Left lung (tissue), 10 donors: ENCODE measurements around the gene PAPSS1. TPM values are rescaled to one million over a fixed set of nuclear protein-coding genes. Genes with fewer than 3 reads are reported as not detected.

Experiments
- ATAC-seq: fragments of 200-7000 bp; cut with Tn5 transposase; one replicate; pipeline ENCODE4 v1.9.1; 2020; ENCODE audit warnings: moderate library complexity
- DNase-seq, 4 donors: peaks; one replicate each; pipeline ENCODE4 v3.0.0-alpha.2; 2013 to 2020
- H3K27ac ChIP-seq, 2 donors: fragments of 200-600 bp; sonication (generic) in 1 of 2; one replicate each; pipeline versions ENCODE4 v1.5.0 to v1.8.0; 2020 to 2021
- H3K27me3 ChIP-seq, 2 donors: fragments of 200-600 bp; sonication (generic) in 1 of 2; one replicate each; pipeline versions ENCODE4 v1.5.0 to v1.8.0; 2020 to 2021
- H3K36me3 ChIP-seq, 2 donors: fragments of 200-600 bp; sonication (generic) in 1 of 2; one replicate each; pipeline versions ENCODE4 v1.5.0 to v1.8.0; 2020 to 2021
- H3K4me1 ChIP-seq, 2 donors: fragments of 200-600 bp; one replicate each; pipeline ENCODE4 v1.8.0; 2021
- H3K4me3 ChIP-seq, 2 donors: fragments of 200-600 bp; sonication (generic) in 1 of 2; one replicate each; pipeline versions ENCODE4 v1.5.0 to v1.8.0; 2020 to 2021; ENCODE audit warnings: mild to moderate bottlenecking in 1 of 2
- H3K9me3 ChIP-seq, 2 donors: fragments of 200-600 bp; sonication (generic) in 1 of 2; one replicate each; pipeline versions ENCODE4 v1.5.0 to v1.8.0; 2020 to 2021
- intact Hi-C, 2 donors: fragments of 100-400 bp; cut with DNase I; formaldehyde crosslinking; loops; one replicate each; pipeline versions ENCODE4 v1.11.2 to v1.14.2; 2022
- polyA plus RNA-seq, 6 donors: library from polyadenylated mRNA; unstranded; fragments of 120-200 nt; gene quantifications; one replicate each; pipeline ENCODE4 v1.2.1, GENCODE V29; 2013; ENCODE audit not compliant: insufficient read length in 6 of 6
- total RNA-seq, 2 donors: library from RNA; stranded (reverse); fragmentation: NEBNext Ultra II Directional; extraction: Animal tissue kit (Norgen Biotek cat#: 25700); gene quantifications; one replicate each; pipeline ENCODE4 v1.2.1, GENCODE V29; 2021
- TF ChIP-seq, protein P1 (sequence below), 2 donors: fragments of 200-600 bp; sonication (generic) in 1 of 2; IDR thresholded peaks; one replicate each; pipeline versions ENCODE4 v1.5.0 to v1.8.0; 2021; ENCODE audit warnings: antibody characterized with exemption in 2 of 2
- donor health status: DM: no; HTN: yes; CAD: no.
- donor health status: DM: no; HTN: no; CAD: no.

PAPSS1 gene
- total and polyA plus RNA-seq, 8 donors = 57.5 to 85.3 (median 70.6) TPM

DNA sequence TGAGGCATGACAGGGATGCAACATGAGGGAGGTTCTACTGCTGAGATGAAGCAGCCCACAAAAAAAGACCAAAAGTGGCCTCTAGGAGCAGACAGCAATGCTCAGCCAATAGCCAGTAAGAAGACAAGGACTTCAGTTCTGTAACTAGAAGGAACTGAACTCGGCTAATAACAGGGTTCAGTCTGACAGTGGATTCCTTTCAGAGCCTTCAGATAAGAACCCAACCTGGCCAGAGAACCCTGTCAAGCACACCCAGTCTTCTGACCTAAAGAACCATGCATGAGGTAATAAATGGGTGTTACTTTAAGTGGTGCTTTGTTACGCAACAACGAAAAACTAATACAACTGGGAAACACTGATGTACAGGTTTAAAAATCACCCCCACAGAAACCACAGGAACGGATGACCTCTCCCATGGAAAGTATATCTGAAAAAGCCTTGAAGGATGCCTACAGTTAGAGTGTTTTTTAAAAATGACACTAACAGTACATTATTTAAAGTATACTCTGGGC is 94.6 kb downstream of the PAPSS1 start:
- intact Hi-C loops = no loop called here
- H3K4me1 ChIP-seq = no peaks in the 10 kb centered on the region
- H3K36me3 ChIP-seq = peaks cover 0 to 9% of the 10 kb centered on the region in 2 donors
- H3K27ac ChIP-seq = no peak overlapping the region
- peaks cover 0 to 8% of the 10 kb centered on the region in 2 donors for H3K9me3 ChIP-seq
- ATAC-seq = no peak
- no peak overlapping the region for H3K4me3 ChIP-seq
- H3K27me3 ChIP-seq = no peaks in the 10 kb centered on the region
- TF ChIP-seq, protein P1, sequence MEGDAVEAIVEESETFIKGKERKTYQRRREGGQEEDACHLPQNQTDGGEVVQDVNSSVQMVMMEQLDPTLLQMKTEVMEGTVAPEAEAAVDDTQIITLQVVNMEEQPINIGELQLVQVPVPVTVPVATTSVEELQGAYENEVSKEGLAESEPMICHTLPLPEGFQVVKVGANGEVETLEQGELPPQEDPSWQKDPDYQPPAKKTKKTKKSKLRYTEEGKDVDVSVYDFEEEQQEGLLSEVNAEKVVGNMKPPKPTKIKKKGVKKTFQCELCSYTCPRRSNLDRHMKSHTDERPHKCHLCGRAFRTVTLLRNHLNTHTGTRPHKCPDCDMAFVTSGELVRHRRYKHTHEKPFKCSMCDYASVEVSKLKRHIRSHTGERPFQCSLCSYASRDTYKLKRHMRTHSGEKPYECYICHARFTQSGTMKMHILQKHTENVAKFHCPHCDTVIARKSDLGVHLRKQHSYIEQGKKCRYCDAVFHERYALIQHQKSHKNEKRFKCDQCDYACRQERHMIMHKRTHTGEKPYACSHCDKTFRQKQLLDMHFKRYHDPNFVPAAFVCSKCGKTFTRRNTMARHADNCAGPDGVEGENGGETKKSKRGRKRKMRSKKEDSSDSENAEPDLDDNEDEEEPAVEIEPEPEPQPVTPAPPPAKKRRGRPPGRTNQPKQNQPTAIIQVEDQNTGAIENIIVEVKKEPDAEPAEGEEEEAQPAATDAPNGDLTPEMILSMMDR (IDR thresholded peaks at IDR 0.05) = no peak
- no peak for DNase-seq

DNA sequence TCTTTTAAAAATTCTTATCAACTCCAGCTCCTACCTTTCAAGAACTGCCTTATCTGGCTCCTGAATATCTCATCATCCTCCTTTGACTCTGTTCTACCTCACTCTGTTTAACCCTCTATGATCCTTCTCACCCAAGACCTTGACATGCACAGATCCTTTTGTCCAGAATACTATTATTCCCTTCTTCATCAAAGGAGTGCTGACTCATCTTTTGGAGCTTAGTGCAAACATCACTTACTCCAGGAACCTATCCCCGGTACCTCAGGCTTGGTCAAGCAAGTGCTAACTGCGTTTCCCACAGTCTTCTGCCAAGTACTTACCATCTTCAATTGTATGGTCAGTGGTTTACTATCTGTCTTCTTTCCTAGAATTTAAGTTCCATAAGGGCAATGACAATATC is 96.0 kb downstream of the PAPSS1 start:
- DNase-seq (no peak), ATAC-seq (no peak)
- no peaks in the 10 kb centered on the region for H3K4me1 ChIP-seq
- no peaks in the 10 kb centered on the region for H3K27me3 ChIP-seq
- no peaks in the 10 kb centered on the region for H3K36me3 ChIP-seq
- H3K4me3 ChIP-seq = no peak overlapping the region
- intact Hi-C loops = no loop called here
- H3K9me3 ChIP-seq = peaks cover 0 to 8% of the 10 kb centered on the region in 2 donors
- TF ChIP-seq, protein P1 (IDR thresholded peaks at IDR 0.05) = no peak
- H3K27ac ChIP-seq = no peak overlapping the region

- Histone ChIP-seq H3K27me3 (no peaks in the 10 kb centered on the region), H3K9me3 (peaks cover 0 to 8% of the 10 kb centered on the region in 2 donors), H3K36me3 (no peaks in the 10 kb centered on the region), H3K4me3 (no peak overlapping the region), H3K4me1 (no peaks in the 10 kb centered on the region), H3K27ac (no peak overlapping the region)
- TF ChIP-seq, protein P1 (IDR thresholded peaks at IDR 0.05) = no peak
- ATAC-seq (no peak), DNase-seq (no peak)
- intact Hi-C loops = no loop called here
These were observed 98.0 kb downstream of the PAPSS1 start for GRCh38 chr4:107622006-107622405.

GRCh38 chr4:107619731-107620130 is 100.3 kb downstream of the PAPSS1 start:
- ATAC-seq (no peak), DNase-seq (no peak)
- intact Hi-C loops = no loop called here
- Histone ChIP-seq H3K27me3 (no peaks in the 10 kb centered on the region), H3K4me1 (no peaks in the 10 kb centered on the region), H3K36me3 (no peaks in the 10 kb centered on the region), H3K27ac (no peak overlapping the region), H3K9me3 (peaks cover 0 to 8% of the 10 kb centered on the region in 2 donors), H3K4me3 (no peak overlapping the region)
- TF ChIP-seq, protein P1 (IDR thresholded peaks at IDR 0.05) = no peak

GRCh38 chr4:107619066-107619465 is 101.0 kb downstream of the PAPSS1 start:
- TF ChIP-seq, protein P1 (IDR thresholded peaks at IDR 0.05) = no peak
- Histone ChIP-seq H3K27me3 (no peaks in the 10 kb centered on the region), H3K36me3 (peaks cover 0 to 3% of the 10 kb centered on the region in 2 donors), H3K27ac (no peak overlapping the region), H3K4me3 (no peak overlapping the region), H3K4me1 (no peaks in the 10 kb centered on the region), H3K9me3 (peaks cover 0 to 8% of the 10 kb centered on the region in 2 donors)
- ATAC-seq (peak; percentile 53), DNase-seq (no peak)
- intact Hi-C loops = no loop called here
